Measurements from ENCODE around the gene GALC. TPM values are rescaled to one million over a fixed set of nuclear protein-coding genes. Genes with fewer than 3 reads are reported as not detected.
A peak's percentile ranks its signal among the peaks of the same experiment; 100 is the strongest.

The GALC gene
- total RNA-seq, 1 donor from 2014 or later = 21.2 TPM

DNA sequence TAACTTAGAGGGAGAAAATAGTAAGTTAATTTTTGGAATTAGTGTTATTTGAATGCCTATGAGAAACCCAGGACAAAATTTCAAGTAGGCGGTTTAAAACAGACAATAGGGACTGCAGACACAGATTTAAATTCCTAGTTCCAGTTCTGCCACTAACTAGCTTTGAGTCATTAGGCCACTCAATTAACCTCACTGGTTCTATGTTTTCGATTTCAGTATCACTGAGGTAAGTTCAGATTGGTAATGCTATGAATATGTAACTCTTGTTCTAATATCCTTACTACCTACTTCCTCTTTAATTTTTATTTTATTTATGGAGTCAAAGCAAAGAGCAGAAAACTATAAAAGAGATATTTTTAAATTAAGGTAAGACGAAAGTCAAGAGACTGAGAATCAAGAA, 52.6 kb downstream of the GALC start:
- Mint-ChIP-seq H3K9me3 (no peaks in the 10 kb centered on the region), H3K36me3 (ENCODE audit: low read depth) (no peaks in the 10 kb centered on the region), H3K4me3 (no peak overlapping the region), H3K4me1 (no peaks in the 10 kb centered on the region), H3K27me3 (ENCODE audit: low read depth) (no peaks in the 10 kb centered on the region), H3K27ac (ENCODE audit: unreplicated experiment) (no peak overlapping the region)
- TF ChIP-seq, protein P1, sequence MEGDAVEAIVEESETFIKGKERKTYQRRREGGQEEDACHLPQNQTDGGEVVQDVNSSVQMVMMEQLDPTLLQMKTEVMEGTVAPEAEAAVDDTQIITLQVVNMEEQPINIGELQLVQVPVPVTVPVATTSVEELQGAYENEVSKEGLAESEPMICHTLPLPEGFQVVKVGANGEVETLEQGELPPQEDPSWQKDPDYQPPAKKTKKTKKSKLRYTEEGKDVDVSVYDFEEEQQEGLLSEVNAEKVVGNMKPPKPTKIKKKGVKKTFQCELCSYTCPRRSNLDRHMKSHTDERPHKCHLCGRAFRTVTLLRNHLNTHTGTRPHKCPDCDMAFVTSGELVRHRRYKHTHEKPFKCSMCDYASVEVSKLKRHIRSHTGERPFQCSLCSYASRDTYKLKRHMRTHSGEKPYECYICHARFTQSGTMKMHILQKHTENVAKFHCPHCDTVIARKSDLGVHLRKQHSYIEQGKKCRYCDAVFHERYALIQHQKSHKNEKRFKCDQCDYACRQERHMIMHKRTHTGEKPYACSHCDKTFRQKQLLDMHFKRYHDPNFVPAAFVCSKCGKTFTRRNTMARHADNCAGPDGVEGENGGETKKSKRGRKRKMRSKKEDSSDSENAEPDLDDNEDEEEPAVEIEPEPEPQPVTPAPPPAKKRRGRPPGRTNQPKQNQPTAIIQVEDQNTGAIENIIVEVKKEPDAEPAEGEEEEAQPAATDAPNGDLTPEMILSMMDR (conservative IDR thresholded peaks at IDR 0.05) = no peak
- no peak for DNase-seq (ENCODE audit: low read depth, low spot score)

DNA sequence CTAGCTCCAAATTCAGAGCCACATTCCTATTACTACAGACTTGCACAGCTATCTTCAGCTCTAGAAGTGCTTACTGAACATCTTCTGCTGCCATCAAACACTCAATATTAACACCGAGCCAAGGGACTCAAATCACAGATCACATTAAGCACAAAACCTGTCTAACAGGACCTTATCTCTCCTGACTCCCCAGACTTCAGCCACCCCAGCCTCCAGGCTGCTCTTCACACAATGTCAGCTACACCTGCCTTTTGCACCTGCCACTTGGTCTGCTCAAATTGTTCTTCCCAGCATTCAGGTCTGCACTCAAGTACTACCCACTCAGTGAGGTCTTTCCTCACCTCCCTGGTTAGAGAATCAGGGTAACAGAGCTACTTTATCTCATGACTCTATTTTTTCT, 57.1 kb downstream of the GALC start:
- H3K9me3 Mint-ChIP-seq = peaks cover 10% of the 10 kb centered on the region
- peaks cover 14% of the 10 kb centered on the region for H3K36me3 Mint-ChIP-seq (ENCODE audit: low read depth)
- no peaks in the 10 kb centered on the region for H3K4me1 Mint-ChIP-seq
- H3K4me3 Mint-ChIP-seq = no peak overlapping the region
- DNase-seq (ENCODE audit: low read depth, low spot score) = no peak
- TF ChIP-seq, protein P1 (conservative IDR thresholded peaks at IDR 0.05) = no peak
- H3K27me3 Mint-ChIP-seq (ENCODE audit: low read depth) = no peaks in the 10 kb centered on the region
- H3K27ac Mint-ChIP-seq (ENCODE audit: unreplicated experiment) = peak overlapping the region; percentile 10

DNA sequence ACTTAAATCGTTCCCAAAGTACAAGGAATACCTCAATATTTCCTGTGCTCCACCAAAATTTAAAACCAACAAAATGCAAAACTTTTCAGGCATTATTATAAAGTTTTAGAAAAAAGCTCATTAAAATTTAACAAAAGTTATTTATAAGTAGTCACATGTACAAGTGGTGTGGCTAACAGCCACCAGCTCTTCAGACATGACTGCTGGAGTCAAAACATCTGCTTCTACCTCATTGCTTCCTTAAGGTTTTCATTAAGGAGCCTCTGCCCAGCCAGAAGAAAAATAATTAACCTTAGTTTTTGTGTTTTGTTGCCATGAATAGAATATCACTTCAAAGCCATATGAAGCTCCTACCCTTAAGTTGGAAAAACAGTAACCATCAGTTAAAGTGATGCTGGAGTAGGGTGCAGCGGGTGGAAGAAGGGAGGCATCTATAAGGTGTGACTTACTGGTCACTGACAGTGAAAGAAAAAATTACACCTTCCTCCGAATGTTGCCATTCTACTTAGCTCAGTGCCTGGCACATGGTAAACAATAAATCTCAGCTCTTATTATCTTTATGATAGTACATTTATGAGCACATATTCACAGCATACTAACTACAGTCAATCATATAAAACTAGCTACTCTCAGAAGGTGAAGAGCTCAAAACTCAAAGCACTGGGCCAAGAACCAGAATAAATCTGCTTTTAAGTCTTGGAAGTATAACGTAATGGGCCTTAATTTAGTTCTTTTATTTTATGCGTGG, 57.7 kb downstream of the GALC start:
- Mint-ChIP-seq H3K4me1 (no peaks in the 10 kb centered on the region), H3K27me3 (ENCODE audit: low read depth) (no peaks in the 10 kb centered on the region), H3K4me3 (no peak overlapping the region), H3K27ac (ENCODE audit: unreplicated experiment) (no peak overlapping the region), H3K36me3 (ENCODE audit: low read depth) (peaks cover 20% of the 10 kb centered on the region), H3K9me3 (peaks cover 12% of the 10 kb centered on the region)
- no peak for DNase-seq (ENCODE audit: low read depth, low spot score)
- TF ChIP-seq, protein P1 (conservative IDR thresholded peaks at IDR 0.05) = no peak

DNA sequence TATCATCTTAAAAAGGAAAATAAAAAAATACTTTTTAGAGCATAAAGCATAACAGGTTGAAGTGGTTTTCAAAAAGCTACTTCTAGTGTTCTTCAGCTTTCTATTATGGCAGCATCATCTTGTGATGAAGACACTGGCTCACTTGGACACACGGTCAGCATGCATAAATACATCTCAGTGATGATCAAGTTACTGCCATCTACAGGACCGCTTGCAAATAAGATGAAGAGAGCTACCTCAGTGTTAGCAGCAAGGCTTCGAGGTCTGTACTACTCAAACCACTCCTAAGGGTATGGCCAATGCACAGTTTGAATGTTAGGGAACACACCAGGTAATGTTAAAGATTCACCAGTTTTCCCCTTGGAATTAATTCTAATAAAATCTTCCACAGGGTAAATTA, 58.8 kb downstream of the GALC start:
- Mint-ChIP-seq H3K36me3 (ENCODE audit: low read depth) (peaks cover 22% of the 10 kb centered on the region), H3K4me3 (no peak overlapping the region), H3K4me1 (no peaks in the 10 kb centered on the region), H3K27me3 (ENCODE audit: low read depth) (no peaks in the 10 kb centered on the region), H3K9me3 (peaks cover 12% of the 10 kb centered on the region), H3K27ac (ENCODE audit: unreplicated experiment) (no peak overlapping the region)
- TF ChIP-seq, protein P1 (conservative IDR thresholded peaks at IDR 0.05) = no peak
- no peak for DNase-seq (ENCODE audit: low read depth, low spot score)

DNA sequence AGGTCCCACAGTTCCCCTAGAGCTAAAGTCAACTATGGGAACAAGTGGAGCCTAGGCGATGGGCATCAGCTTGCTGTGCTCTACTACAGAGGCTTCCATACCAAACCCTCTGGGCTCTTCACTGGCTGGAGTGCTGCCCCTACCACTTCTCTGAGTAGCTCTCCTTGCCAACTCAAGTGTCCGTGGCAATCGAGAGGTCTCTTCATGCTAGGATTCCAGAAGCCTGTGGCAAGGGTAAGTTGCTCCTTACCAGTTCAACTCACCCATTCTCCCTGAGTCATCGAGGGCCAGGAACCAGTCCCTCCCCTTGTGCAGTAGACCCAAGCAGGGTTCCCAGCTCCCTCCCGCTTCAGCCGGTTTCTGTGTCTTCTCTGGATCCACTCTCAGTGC, 76.1 kb downstream of the GALC start:
- TF ChIP-seq, protein P1 (conservative IDR thresholded peaks at IDR 0.05) = no peak
- Mint-ChIP-seq H3K27ac (ENCODE audit: unreplicated experiment) (no peak overlapping the region), H3K4me1 (no peaks in the 10 kb centered on the region), H3K36me3 (ENCODE audit: low read depth) (peaks cover 3% of the 10 kb centered on the region), H3K27me3 (ENCODE audit: low read depth) (peaks cover 9% of the 10 kb centered on the region), H3K9me3 (peaks cover 16% of the 10 kb centered on the region), H3K4me3 (no peak overlapping the region)
- DNase-seq (ENCODE audit: low read depth, low spot score) = no peak
